RWPE1 (cell line): ENCODE results near the gene FAM186B.
A peak's percentile ranks its signal among the peaks of the same experiment; 100 is the strongest.
"Not testable (repeated sequence)": the region's sequence is repeated elsewhere in the genome, so short reads cannot be mapped to it uniquely, and the experiment has no call there.

Source experiments
- CTCF ChIA-PET: fragments of 350-600 bp; sonication (Branson Sonifier 250); formaldehyde crosslinking; extraction: SDS; loops from one replicate; lab custom pipeline; 2021; lab: Yijun Ruan, JAX
- POLR2A ChIA-PET: fragments of 400-600 bp; formaldehyde crosslinking; extraction: SDS; loops from one replicate; lab custom pipeline; 2020; ENCODE audit warnings: antibody characterized with exemption; ENCODE audit not compliant: low non-redundant PET; lab: Yijun Ruan, JAX
- DNase-seq: peaks from one replicate; pipeline ENCODE4 v3.0.0; 2012; ENCODE audit warnings: low spot score
- H3K27ac ChIP-seq: fragments of 450-650 bp; 2 replicates; pipeline ENCODE4 v1.5.1; 2017
- CTCF ChIP-seq: fragments of 450-650 bp; conservative IDR thresholded peaks from 2 replicates; pipeline ENCODE4 v1.5.1; 2017; ENCODE audit warnings: low read depth, mild to moderate bottlenecking

Gene FAM186B

DNA sequence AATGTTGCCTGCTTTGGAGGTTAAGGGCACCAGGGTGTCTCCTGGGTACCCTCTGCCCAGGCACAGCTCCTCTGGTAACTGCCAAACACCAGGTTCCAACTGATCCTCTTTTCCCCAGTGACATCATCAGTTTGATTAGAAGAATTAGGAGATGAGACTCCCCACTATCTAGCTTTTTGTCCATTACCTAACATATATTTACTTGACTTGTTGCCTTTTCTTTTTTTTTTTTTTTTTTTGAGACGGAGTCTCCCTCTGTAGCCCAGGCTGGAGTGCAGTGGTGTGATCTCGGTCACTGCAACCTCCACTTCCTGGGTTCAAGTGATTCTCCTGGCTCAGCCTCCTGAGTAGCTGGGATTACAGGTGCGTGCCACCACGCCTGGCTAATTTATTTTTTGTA lies at the start of gene FAM186B:
FAM186B (minus strand) TSS at position 101 of the 400 bp plus-strand sequence. CDS start 162 bp downstream, outside the sequence.
- H3K27ac ChIP-seq, POLR2A ChIA-PET, DNase-seq, CTCF ChIA-PET: not testable (repeated sequence)

GRCh38 chr12:49654715-49655114 lies 49.3 kb upstream of the FAM186B start:
- no peak overlapping the region for H3K27ac ChIP-seq
- ChIA-PET CTCF (interaction anchor here (0.7 kb wide), 1 partner anchor 32 kb away, joined by 3 read pairs; the partner anchor contains the start of gene PRPF40B), POLR2A (no interaction called here)
- no peak for DNase-seq
- no peak for TF ChIP-seq CTCF

- no peak for DNase-seq
- H3K27ac ChIP-seq = no peak overlapping the region
- POLR2A ChIA-PET = no interaction called here
- CTCF ChIA-PET = no interaction called here
- no peak for TF ChIP-seq CTCF
These were observed 47.6 kb upstream of the FAM186B start for GRCh38 chr12:49652921-49653520.

DNA sequence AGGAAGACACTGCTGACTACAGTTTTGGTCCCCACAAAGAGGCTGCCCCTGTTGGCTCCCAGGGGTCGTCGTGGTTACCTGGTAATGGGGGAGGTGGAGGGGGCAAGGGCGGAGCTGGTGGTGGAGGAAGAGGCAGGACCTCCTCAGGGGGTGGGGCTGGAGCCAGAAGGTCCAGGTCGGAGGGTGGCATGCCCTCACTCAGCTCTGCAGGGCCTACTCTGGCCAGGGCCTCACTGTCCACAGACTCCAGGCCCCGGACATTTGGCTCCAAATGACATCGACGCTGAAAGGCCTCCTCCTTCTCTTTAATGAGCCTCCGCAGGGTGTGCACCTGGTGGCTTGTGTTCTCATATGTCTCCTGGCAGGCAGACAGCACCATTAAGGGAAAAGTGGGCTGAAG lies 46.4 kb upstream of the FAM186B start:
- H3K27ac ChIP-seq = no peak overlapping the region
- ChIA-PET POLR2A (no interaction called here), CTCF (no interaction called here)
- no peak for TF ChIP-seq CTCF
- DNase-seq = no peak

GRCh38 chr12:49649892-49650291 lies 44.5 kb upstream of the FAM186B start:
- no peak for TF ChIP-seq CTCF
- H3K27ac ChIP-seq = no peak overlapping the region
- POLR2A ChIA-PET = no interaction called here
- no peak for DNase-seq
- CTCF ChIA-PET = no interaction called here

- ChIA-PET CTCF (no interaction called here), POLR2A (no interaction called here)
- no peak for TF ChIP-seq CTCF
- no peak for DNase-seq
- peak overlapping the region; percentile 45; the same call in 1 of the 2 replicates for H3K27ac ChIP-seq
These were observed 44.0 kb upstream of the FAM186B start for GRCh38 chr12:49649445-49649844.

DNA sequence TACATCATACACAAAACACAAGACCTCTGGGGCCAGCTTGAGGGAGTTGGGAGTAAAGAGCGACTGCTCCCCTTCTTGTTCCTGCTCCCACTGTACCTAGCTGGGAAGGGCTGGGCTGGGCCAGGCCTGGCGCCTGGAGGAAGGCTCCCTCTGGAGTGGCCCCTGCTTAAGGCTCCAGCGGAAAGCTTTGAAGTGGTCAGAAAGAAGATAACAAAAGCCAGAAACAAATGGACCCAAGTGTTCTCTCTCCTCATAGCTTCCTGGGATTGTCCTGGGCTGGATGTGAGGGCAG lies 43.2 kb upstream of the FAM186B start:
- TF ChIP-seq CTCF = no peak
- DNase-seq = no peak
- H3K27ac ChIP-seq = peak overlapping the region; percentile 45
- POLR2A ChIA-PET = no interaction called here
- CTCF ChIA-PET = interaction anchor here (0.6 to 1.4 kb wide), 2 partner anchors 16 to 60 kb away, joined by 3 to 4 read pairs; no protein-coding TSS in a partner anchor
